ENCODE measurements around the gene ZNRF1.
"Not testable (repeated sequence)": the region's sequence is repeated elsewhere in the genome, so short reads cannot be mapped to it uniquely, and the experiment has no call there.

The ZNRF1 gene

GRCh38 chr16:74987027-74987681, 11.7 kb upstream of the ZNRF1 start (continued):
- no peak for TF ChIP-seq PATZ1 (CRISPR knock-in tag; IDR thresholded peaks at IDR 0.05; ENCODE audit: borderline replicate concordance)

GRCh38 chr16:74989864-74990263, 9.0 kb upstream of the ZNRF1 start:
- not testable (repeated sequence) for ATAC-seq

GRCh38 chr16:74990832-74991231, 8.0 kb upstream of the ZNRF1 start:
- no peak for TF ChIP-seq ZC3H10 (CRISPR knock-in tag; IDR thresholded peaks at IDR 0.05)
- no peak for TF ChIP-seq SNAI2 (CRISPR knock-in tag; IDR thresholded peaks at IDR 0.05)
- no peak for TF ChIP-seq ESRRG (CRISPR knock-in tag; IDR thresholded peaks at IDR 0.05)
- TF ChIP-seq GLIS3 (CRISPR knock-in tag; IDR thresholded peaks at IDR 0.05), result no peak
- no peak for TF ChIP-seq ZNF8 (CRISPR knock-in tag; IDR thresholded peaks at IDR 0.05)
- TF ChIP-seq CSRNP3 (CRISPR knock-in tag; IDR thresholded peaks at IDR 0.05), result no peak
- no peak for TF ChIP-seq ISL1 (CRISPR knock-in tag; IDR thresholded peaks at IDR 0.05)
- TF ChIP-seq PPARA (CRISPR knock-in tag; IDR thresholded peaks at IDR 0.05; ENCODE audit: borderline replicate concordance), result no peak
- no peak for TF ChIP-seq ZNF565 (CRISPR knock-in tag; conservative IDR thresholded peaks at IDR 0.05; ENCODE audit: low read depth)
- no peak for TF ChIP-seq POU6F1 (CRISPR knock-in tag; IDR thresholded peaks at IDR 0.05; ENCODE audit: borderline replicate concordance, low read depth)
- TF ChIP-seq CSDC2 (CRISPR knock-in tag; IDR thresholded peaks at IDR 0.05), result no peak
- TF ChIP-seq CREB5 (CRISPR knock-in tag; IDR thresholded peaks at IDR 0.05; ENCODE audit: low read depth), result no peak
- TF ChIP-seq RARB (CRISPR knock-in tag; IDR thresholded peaks at IDR 0.05), result no peak
- no peak for TF ChIP-seq OSR1 (CRISPR knock-in tag; IDR thresholded peaks at IDR 0.05)
- TF ChIP-seq TCF4 (CRISPR knock-in tag; IDR thresholded peaks at IDR 0.05; ENCODE audit: borderline replicate concordance), result no peak
- TF ChIP-seq TOX (CRISPR knock-in tag; IDR thresholded peaks at IDR 0.05; ENCODE audit: borderline replicate concordance), result no peak
- no peak for ATAC-seq

GRCh38 chr16:74991268-74991592, 7.6 kb upstream of the ZNRF1 start:
- no peak for ATAC-seq
- no peak for TF ChIP-seq ESRRG (CRISPR knock-in tag; IDR thresholded peaks at IDR 0.05)
- no peak for TF ChIP-seq CSDC2 (CRISPR knock-in tag; IDR thresholded peaks at IDR 0.05)
- TF ChIP-seq CSRNP3 (CRISPR knock-in tag; IDR thresholded peaks at IDR 0.05), result no peak
- TF ChIP-seq PPARA (CRISPR knock-in tag; IDR thresholded peaks at IDR 0.05; ENCODE audit: borderline replicate concordance), result no peak
- no peak for TF ChIP-seq ARNTL (CRISPR knock-in tag; IDR thresholded peaks at IDR 0.05; ENCODE audit: borderline replicate concordance, low read depth)
- no peak for TF ChIP-seq CREB5 (CRISPR knock-in tag; IDR thresholded peaks at IDR 0.05; ENCODE audit: low read depth)
- no peak for TF ChIP-seq OSR1 (CRISPR knock-in tag; IDR thresholded peaks at IDR 0.05)
- TF ChIP-seq ZFP3 (CRISPR knock-in tag; IDR thresholded peaks at IDR 0.05), result no peak
- no peak for TF ChIP-seq POU6F1 (CRISPR knock-in tag; IDR thresholded peaks at IDR 0.05; ENCODE audit: borderline replicate concordance, low read depth)
- TF ChIP-seq RARB (CRISPR knock-in tag; IDR thresholded peaks at IDR 0.05), result no peak
- TF ChIP-seq ZNF70 (CRISPR knock-in tag; IDR thresholded peaks at IDR 0.05), result no peak
- no peak for TF ChIP-seq SNAI2 (CRISPR knock-in tag; IDR thresholded peaks at IDR 0.05)
- no peak for TF ChIP-seq TOX (CRISPR knock-in tag; IDR thresholded peaks at IDR 0.05; ENCODE audit: borderline replicate concordance)
- no peak for TF ChIP-seq ZC3H10 (CRISPR knock-in tag; IDR thresholded peaks at IDR 0.05)
- no peak for TF ChIP-seq ZNF8 (CRISPR knock-in tag; IDR thresholded peaks at IDR 0.05)

Measured in SK-N-SH treated with all-trans-retinoic acid at 6 μM for 48 hours (cell line).